WTC11 (cell line): Measurements from ENCODE around the gene ZDHHC14. TPM values are rescaled to one million over a fixed set of nuclear protein-coding genes. Genes with fewer than 3 reads are reported as not detected.

Experiments
- ATAC-seq: fragments of 200-7000 bp; cut with Tn5 transposase; 2 replicates; pipeline ENCODE4 v1.10.0; 2021; ENCODE audit warnings: mild to moderate bottlenecking, moderate library complexity
- CTCF ChIA-PET: fragments of 300-600 bp; sonication (Branson Sonifier 250); formaldehyde crosslinking; loops from one replicate; lab custom pipeline; 2021; ENCODE audit warnings: antibody characterized with exemption; lab: Charles Lee
- POLR2A ChIA-PET: fragments of 350-600 bp; sonication (Branson Sonifier 250); formaldehyde crosslinking; loops from one replicate; lab custom pipeline; 2021; ENCODE audit warnings: antibody characterized with exemption; lab: Charles Lee
- DNase-seq: peaks from one replicate; pipeline ENCODE4 v3.0.0; 2021; ENCODE audit warnings: low spot score
- H3K27ac Mint-ChIP-seq: 2 replicates; pipeline ENCODE4 v1.8.0; 2021; ENCODE audit warnings: mixed read lengths
- H3K27me3 Mint-ChIP-seq: 2 replicates; pipeline ENCODE4 v1.8.0; 2021; ENCODE audit warnings: low read depth, mild to moderate bottlenecking, moderate library complexity, mixed read lengths
- H3K36me3 Mint-ChIP-seq: 2 replicates; pipeline ENCODE4 v1.8.0; 2021; ENCODE audit warnings: mixed read lengths
- H3K4me1 Mint-ChIP-seq: 2 replicates; pipeline ENCODE4 v1.8.0; 2022; ENCODE audit warnings: mixed read lengths
- H3K4me3 Mint-ChIP-seq: 2 replicates; pipeline ENCODE4 v1.8.0; 2021; ENCODE audit warnings: mild to moderate bottlenecking, moderate library complexity, mixed read lengths
- H3K9me3 Mint-ChIP-seq: 2 replicates; pipeline ENCODE4 v1.8.0; 2021; ENCODE audit warnings: mixed read lengths
- CREB1 ChIP-seq: sonication (generic); formaldehyde crosslinking; IDR thresholded peaks from 2 replicates; pipeline ENCODE4 v1.8.0; 2023; ENCODE audit warnings: mild to moderate bottlenecking, missing genetic modification reagents
- FOXK1 ChIP-seq: sonication (generic); formaldehyde crosslinking; IDR thresholded peaks from 2 replicates; pipeline ENCODE4 v1.8.0; 2022; ENCODE audit warnings: mild to moderate bottlenecking, moderate library complexity, missing genetic modification reagents
- HMGA2 ChIP-seq: fragments of 250-450 bp; sonication (Bioruptor Pico); IDR thresholded peaks from 2 replicates; pipeline ENCODE4 v1.4.0; 2021; ENCODE audit warnings: mild to moderate bottlenecking, moderate library complexity
- JAZF1 ChIP-seq: fragments of 250-450 bp; sonication (Bioruptor Pico); IDR thresholded peaks from 2 replicates; pipeline ENCODE4 v1.9.0; 2021; ENCODE audit warnings: moderate library complexity, mild to moderate bottlenecking, inconsistent platforms
- MXD4 ChIP-seq: fragments of 250-450 bp; sonication (Bioruptor Pico); IDR thresholded peaks from 2 replicates; pipeline ENCODE4 v1.8.0; 2021; ENCODE audit warnings: mild to moderate bottlenecking, moderate library complexity, borderline replicate concordance
- NFE2L1 ChIP-seq: sonication (generic); formaldehyde crosslinking; IDR thresholded peaks from 2 replicates; pipeline ENCODE4 v1.8.1; 2023; ENCODE audit warnings: missing genetic modification reagents
- OVOL2 ChIP-seq: fragments of 250-450 bp; sonication (Bioruptor Pico); IDR thresholded peaks from 2 replicates; pipeline ENCODE4 v1.9.0; 2021; ENCODE audit warnings: mild to moderate bottlenecking, borderline replicate concordance
- TCF7 ChIP-seq: sonication (generic); formaldehyde crosslinking; IDR thresholded peaks from 2 replicates; pipeline ENCODE4 v1.8.0; 2022; ENCODE audit warnings: mild to moderate bottlenecking, low read depth, missing genetic modification reagents, moderate library complexity
- TP53 ChIP-seq: sonication (generic); formaldehyde crosslinking; IDR thresholded peaks from 2 replicates; pipeline ENCODE4 v1.8.1; 2023; ENCODE audit warnings: mild to moderate bottlenecking, missing genetic modification reagents
- ZBTB21 ChIP-seq: sonication (generic); formaldehyde crosslinking; IDR thresholded peaks from 2 replicates; pipeline ENCODE4 v1.8.1; 2023; ENCODE audit warnings: mild to moderate bottlenecking, missing genetic modification reagents, borderline replicate concordance
- ZMAT4 ChIP-seq: fragments of 250-450 bp; sonication (Bioruptor Pico); IDR thresholded peaks from 2 replicates; pipeline ENCODE4 v1.9.0; 2021; ENCODE audit warnings: mild to moderate bottlenecking
- ZNF232 ChIP-seq: sonication (generic); formaldehyde crosslinking; IDR thresholded peaks from 2 replicates; pipeline ENCODE4 v1.8.0; 2022; ENCODE audit warnings: mild to moderate bottlenecking, missing genetic modification reagents
- ZNF263 ChIP-seq: sonication (generic); formaldehyde crosslinking; IDR thresholded peaks from 2 replicates; pipeline ENCODE4 v1.8.1; 2022; ENCODE audit warnings: low read depth, mild to moderate bottlenecking, moderate library complexity, missing genetic modification reagents
- ZNF532 ChIP-seq: fragments of 250-450 bp; sonication (Bioruptor Pico); IDR thresholded peaks from 2 replicates; pipeline ENCODE4 v1.9.0; 2021; ENCODE audit warnings: mild to moderate bottlenecking, borderline replicate concordance
- total RNA-seq: library from RNA; stranded (reverse); gene quantifications from 3 replicates; pipeline ENCODE4 v1.2.3, GENCODE V29; 2021
- TF ChIP-seq, protein P1 (sequence below): fragments of 250-450 bp; sonication (Bioruptor Pico); IDR thresholded peaks from 2 replicates; pipeline ENCODE4 v1.9.0; 2021; ENCODE audit warnings: moderate library complexity, mild to moderate bottlenecking, inconsistent platforms, borderline replicate concordance
- TF ChIP-seq, protein P2 (sequence below): sonication (generic); formaldehyde crosslinking; IDR thresholded peaks from 2 replicates; pipeline ENCODE4 v1.8.1; 2023; ENCODE audit warnings: mild to moderate bottlenecking, missing genetic modification reagents, borderline replicate concordance
- TF ChIP-seq, protein P3 (sequence below): sonication (generic); formaldehyde crosslinking; IDR thresholded peaks from 2 replicates; pipeline ENCODE4 v1.8.1; 2023; ENCODE audit warnings: mild to moderate bottlenecking, moderate library complexity, missing genetic modification reagents

ZDHHC14 gene
- total RNA-seq, 1 experiment from 2014 or later, result 6.6 TPM

DNA sequence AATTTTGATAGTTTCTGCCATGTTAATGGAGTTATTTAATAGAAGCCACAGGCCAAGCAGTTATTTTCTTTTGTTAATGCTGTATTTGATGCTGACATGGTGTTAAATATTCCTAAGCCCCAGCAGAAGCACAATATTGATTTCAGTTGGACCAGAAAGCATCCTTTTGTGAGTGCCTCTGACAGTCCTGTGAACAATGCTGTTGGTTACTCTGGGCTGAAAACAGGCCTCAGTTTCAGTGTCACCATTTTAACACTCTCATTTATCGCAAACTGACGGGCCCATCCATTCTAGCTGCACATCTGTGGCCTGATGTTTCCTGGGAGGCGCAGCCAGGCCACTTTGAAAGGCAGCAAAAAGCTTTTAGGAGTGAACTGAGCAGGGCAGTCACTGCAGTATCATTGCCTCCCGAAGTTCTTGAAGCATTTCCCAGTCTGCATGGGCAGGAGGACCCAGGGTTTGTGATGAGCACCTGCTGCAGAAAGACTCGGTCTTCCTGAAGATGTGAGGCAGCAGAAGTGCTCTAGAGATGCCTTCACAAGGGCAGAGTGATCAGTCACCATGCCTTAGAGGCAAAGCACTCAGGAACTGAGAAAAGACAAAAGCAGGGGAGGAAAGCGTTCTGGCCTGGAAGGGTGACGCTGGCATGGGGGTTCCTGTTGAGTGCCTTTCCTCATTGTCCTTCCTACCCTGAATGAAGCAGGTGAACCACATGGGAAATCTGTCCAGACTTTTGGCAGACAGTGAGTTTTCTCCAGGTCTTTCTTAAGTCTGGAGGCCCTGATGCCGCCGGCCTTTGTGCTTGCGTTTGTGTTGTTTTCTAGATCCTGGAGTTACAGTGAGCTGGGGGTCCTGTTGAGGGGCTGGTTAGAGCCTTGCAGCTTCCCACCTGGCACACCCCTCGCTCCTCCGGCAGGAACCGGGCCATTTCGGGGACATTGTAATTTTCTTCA, 74.0 kb downstream of the ZDHHC14 start:
- TF ChIP-seq NFE2L1 (CRISPR knock-in tag) (no peak), FOXK1 (no peak), JAZF1 (no peak), MXD4 (no peak), ZNF232 (CRISPR knock-in tag) (no peak), ZNF263 (CRISPR knock-in tag) (no peak), TP53 (CRISPR knock-in tag) (no peak)
- TF ChIP-seq, protein P1, sequence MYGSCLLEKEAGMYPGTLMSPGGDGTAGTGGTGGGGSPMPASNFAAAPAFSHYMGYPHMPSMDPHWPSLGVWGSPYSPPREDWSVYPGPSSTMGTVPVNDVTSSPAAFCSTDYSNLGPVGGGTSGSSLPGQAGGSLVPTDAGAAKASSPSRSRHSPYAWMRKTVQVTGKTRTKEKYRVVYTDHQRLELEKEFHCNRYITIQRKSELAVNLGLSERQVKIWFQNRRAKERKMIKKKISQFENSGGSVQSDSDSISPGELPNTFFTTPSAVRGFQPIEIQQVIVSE (CRISPR knock-in tag), result no peak
- TF ChIP-seq, all 79 proteins: peak for 0
- no peak for DNase-seq
- H3K9me3 Mint-ChIP-seq, result no peaks in the 10 kb centered on the region
- ChIA-PET CTCF (interaction anchor here (0.7 kb wide), 1 partner anchor 215 kb away, joined by 3 read pairs; no protein-coding TSS in a partner anchor), POLR2A (no interaction called here)
- no peaks in the 10 kb centered on the region for H3K27me3 Mint-ChIP-seq
- peaks cover 23% of the 10 kb centered on the region for H3K4me1 Mint-ChIP-seq
- ATAC-seq, result peak; percentile 38
- H3K4me3 Mint-ChIP-seq, result no peak overlapping the region
- H3K36me3 Mint-ChIP-seq, result no peaks in the 10 kb centered on the region
- H3K27ac Mint-ChIP-seq, result peak overlapping the region; percentile 80

DNA sequence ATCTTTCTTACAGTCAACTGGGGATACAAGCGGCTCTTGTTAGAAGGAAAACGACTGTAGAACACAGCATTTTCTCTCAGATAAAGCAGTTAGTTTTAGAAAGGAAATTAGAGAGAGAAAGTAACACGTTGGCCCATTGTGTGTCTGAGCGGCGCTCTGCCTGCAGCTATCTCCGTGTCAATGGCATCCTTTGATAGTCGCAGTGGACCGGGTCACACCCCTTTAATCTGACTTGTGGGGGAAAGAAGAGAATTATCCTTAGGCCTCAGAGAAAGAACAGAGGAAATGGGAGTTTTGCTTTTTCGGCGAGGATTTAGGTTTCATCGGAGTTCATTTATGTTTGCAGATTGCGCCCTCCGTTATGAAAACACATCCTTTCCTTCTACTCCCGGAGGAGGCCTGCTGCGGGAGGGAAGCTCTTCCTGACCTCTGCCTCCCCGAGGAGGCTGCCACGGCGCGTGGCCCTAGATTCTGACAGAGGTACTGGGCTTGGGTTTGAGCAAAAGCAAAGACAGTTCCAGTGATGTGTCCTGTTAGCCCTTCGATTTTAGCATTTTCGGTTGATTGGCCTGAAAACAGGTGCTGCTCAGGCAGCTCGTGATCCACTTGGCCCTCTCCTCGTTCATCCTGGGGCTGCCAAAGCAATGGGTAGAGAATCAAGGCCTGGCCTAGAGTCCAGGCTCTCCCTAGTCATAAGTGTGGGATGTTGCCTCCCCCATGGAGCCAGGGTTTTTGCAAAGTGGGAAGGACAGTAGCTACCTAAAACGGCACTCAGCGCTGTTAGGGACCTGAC, 74.9 kb downstream of the ZDHHC14 start:
- H3K27me3 Mint-ChIP-seq, result no peaks in the 10 kb centered on the region
- ATAC-seq, result peak; percentile 73
- DNase-seq, result no peak
- peaks cover 29% of the 10 kb centered on the region for H3K4me1 Mint-ChIP-seq
- ChIA-PET CTCF (interaction anchor here (0.7 kb wide), 1 partner anchor 214 kb away, joined by 3 read pairs; no protein-coding TSS in a partner anchor), POLR2A (no interaction called here)
- 0 out of 2 replicates have a peak overlapping the region, but pooled peaks have one; percentile 3 for H3K27ac Mint-ChIP-seq
- no peaks in the 10 kb centered on the region for H3K36me3 Mint-ChIP-seq
- no peak overlapping the region for H3K4me3 Mint-ChIP-seq
- no peaks in the 10 kb centered on the region for H3K9me3 Mint-ChIP-seq
- no peak for TF ChIP-seq HMGA2
- TF ChIP-seq TCF7 (CRISPR knock-in tag), result no peak
- TF ChIP-seq OVOL2 (CRISPR knock-in tag), result no peak
- no peak for TF ChIP-seq ZMAT4 (CRISPR knock-in tag)
- TF ChIP-seq, protein P2, sequence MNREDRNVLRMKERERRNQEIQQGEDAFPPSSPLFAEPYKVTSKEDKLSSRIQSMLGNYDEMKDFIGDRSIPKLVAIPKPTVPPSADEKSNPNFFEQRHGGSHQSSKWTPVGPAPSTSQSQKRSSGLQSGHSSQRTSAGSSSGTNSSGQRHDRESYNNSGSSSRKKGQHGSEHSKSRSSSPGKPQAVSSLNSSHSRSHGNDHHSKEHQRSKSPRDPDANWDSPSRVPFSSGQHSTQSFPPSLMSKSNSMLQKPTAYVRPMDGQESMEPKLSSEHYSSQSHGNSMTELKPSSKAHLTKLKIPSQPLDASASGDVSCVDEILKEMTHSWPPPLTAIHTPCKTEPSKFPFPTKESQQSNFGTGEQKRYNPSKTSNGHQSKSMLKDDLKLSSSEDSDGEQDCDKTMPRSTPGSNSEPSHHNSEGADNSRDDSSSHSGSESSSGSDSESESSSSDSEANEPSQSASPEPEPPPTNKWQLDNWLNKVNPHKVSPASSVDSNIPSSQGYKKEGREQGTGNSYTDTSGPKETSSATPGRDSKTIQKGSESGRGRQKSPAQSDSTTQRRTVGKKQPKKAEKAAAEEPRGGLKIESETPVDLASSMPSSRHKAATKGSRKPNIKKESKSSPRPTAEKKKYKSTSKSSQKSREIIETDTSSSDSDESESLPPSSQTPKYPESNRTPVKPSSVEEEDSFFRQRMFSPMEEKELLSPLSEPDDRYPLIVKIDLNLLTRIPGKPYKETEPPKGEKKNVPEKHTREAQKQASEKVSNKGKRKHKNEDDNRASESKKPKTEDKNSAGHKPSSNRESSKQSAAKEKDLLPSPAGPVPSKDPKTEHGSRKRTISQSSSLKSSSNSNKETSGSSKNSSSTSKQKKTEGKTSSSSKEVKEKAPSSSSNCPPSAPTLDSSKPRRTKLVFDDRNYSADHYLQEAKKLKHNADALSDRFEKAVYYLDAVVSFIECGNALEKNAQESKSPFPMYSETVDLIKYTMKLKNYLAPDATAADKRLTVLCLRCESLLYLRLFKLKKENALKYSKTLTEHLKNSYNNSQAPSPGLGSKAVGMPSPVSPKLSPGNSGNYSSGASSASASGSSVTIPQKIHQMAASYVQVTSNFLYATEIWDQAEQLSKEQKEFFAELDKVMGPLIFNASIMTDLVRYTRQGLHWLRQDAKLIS (CRISPR knock-in tag), result no peak
- TF ChIP-seq, protein P3, sequence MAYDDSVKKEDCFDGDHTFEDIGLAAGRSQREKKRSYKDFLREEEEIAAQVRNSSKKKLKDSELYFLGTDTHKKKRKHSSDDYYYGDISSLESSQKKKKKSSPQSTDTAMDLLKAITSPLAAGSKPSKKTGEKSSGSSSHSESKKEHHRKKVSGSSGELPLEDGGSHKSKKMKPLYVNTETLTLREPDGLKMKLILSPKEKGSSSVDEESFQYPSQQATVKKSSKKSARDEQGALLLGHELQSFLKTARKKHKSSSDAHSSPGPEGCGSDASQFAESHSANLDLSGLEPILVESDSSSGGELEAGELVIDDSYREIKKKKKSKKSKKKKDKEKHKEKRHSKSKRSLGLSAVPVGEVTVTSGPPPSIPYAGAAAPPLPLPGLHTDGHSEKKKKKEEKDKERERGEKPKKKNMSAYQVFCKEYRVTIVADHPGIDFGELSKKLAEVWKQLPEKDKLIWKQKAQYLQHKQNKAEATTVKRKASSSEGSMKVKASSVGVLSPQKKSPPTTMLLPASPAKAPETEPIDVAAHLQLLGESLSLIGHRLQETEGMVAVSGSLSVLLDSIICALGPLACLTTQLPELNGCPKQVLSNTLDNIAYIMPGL (CRISPR knock-in tag), result no peak
- TF ChIP-seq ZBTB21 (CRISPR knock-in tag), result no peak
- no peak for TF ChIP-seq ZNF532 (CRISPR knock-in tag)
- TF ChIP-seq CREB1 (CRISPR knock-in tag), result no peak
